ENCODE data around the gene SPTSSB.

Gene SPTSSB

DNA sequence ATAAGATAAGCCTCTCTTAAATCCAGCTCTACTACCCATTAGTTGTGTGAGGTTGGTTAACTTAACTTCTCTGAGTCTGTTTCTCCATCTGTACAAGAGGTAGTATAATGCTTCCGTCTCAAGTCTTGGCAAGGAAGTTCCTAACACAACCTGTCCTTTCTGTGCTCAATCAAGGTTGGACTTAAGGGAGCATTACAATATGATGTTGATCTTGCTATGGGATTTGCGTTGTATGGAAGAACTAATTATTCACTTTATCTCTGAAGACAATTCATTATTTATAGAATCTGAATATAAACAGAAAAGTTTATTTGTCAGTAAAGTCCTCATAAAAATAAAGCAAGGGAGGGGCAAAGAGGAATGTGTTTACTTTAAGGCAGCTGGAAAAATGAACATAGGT lies 18.9 kb upstream of the SPTSSB start:
- no peak for DNase-seq

DNA sequence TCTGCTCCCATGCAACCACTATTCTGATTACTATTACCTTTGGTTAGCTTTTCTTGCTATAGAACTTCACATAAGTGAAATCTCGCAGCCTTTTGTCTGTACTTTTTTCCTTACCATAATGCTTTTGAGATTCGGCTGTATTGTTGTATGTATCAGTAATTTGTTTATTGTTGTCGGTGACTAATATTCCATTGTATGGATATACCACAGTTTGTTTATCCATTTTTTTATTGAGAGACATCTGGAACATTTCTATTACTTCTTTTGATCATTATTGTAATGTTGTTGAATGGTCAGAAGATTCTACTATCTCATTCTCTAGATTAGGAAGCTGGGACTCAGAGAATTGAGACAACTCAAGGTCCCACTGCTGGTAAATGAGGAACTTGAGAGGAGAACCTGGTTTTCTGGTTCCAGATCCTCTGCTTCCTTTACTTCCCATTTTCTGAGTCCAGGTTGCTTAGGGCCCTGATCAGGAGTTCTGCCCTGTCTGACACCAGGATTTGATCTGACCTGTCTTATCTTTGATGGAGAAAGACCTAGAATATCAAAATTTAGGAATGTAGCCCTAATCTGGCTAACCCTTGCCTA lies 18.2 kb upstream of the SPTSSB start:
- no peak for DNase-seq

DNA sequence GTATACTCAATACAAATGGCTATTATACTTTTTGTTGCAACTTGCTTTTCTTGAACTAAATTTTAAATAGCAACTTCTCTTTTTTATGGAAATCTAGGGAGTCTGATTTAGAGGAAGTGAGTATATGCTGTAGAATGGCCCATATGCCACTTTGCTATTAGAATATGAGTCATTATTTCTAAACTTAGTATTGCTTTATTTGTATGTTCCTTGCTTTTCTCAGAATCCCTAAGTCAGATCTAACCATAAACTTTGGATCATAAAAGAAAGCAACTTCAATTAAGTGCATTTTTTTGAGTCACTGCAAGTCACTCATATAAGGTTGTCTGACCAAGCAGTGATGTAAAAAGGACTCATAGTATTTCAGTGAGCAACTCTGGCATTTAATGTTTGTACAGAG lies 17.5 kb upstream of the SPTSSB start:
- no peak for DNase-seq

DNA sequence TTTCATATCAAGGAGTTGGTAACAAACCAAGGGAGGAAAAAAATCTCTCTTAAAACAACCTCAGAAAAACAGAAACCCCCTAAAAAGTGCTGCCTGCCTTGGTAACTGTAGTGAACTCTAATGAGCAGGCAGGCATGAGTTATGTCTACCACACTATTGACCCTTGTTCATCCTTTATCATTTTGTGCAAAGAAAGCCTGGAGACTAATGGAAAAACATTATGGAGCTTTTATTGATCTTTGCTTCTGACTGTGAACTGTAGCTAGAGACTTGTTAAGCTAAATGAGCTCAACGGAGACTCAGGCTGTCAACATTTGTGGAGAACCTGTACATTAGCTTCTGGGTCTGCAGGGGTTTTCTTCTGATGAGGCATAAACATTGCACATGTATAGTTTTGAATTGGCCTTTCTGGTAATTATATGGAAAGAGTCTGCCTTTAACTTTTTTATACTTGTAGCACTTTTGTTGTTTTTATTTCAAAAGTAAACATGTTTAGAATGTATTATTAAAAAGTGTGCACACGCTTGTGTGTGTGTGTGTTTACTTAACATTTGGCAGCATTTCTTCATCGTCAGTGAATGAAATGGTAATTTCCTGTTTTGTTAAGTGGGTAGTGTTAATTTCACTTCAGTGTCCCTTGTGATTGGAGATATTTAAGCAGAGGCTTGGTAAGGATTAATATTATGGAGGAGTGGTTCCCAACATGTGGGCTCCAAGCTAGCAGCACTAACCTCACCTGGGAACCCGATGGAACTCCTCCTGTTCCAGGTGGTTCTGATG lies 15.9 kb upstream of the SPTSSB start:
- no peak for DNase-seq

DNA sequence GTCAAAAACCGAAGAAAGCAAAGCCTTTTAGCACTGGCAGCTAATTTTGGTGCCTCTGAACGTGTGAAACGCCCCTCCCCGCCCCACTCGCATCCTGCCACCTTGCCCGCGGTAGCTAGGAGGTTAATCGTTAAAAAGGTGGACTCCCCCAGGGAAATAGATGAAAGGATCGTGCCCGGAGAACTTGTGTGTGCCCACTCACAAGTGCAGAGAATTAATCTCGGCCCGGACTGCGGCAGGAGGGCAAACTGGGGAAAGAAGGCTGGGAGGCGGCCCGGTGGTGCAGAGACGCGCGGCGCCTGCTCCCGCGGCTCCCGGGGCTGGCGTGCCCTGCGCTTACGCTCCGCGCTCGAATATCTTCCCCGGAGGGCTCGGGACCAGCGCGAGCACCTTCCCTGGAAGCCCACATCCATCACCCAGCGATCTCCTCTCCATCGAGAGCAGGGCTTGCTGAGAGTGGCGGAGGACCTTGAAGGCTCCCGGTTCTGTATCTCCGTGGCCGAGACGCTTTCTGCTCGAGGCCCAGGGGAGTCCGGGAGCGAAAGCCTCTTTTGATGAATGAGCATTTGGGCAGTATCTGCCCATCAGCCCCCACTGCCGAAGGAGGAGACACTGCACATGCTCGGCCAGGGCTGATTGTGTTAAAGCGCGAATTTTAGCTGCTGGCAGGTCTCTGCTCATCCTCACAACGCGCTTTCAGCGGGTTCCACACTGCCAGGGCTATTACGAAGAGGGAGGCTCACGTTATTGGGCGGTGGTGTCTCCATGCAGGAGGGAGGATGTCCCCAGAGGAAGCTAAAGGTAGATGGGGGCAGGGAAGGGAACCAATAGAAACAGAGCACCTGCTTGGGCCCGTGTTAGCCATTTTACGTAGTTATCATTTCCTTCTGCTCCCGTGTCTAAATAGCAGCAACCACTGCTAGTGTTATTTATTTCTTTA lies 1.3 kb upstream of the SPTSSB start:
- DNase-seq: peak; percentile 15

DNA sequence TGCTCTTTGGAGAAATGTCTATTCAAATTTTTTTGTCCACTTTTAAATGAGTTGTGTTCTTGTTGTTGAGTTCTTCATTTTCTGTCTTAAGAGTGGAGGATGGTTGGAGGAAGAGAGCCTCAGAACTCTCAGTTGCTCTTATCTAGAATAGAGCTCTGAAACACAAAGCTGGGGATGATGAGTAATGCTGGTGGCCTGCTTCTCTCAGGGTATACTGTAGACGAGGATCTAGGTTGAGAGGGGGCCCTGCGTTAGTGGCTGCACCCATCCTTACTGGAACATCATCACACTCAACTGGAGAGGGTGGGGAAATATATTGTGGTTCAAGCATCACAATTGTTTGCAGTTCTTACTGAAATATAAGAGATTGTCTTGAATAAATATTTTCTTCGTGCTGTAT lies 1.8 kb downstream of the SPTSSB start:
- DNase-seq: no peak

DNA sequence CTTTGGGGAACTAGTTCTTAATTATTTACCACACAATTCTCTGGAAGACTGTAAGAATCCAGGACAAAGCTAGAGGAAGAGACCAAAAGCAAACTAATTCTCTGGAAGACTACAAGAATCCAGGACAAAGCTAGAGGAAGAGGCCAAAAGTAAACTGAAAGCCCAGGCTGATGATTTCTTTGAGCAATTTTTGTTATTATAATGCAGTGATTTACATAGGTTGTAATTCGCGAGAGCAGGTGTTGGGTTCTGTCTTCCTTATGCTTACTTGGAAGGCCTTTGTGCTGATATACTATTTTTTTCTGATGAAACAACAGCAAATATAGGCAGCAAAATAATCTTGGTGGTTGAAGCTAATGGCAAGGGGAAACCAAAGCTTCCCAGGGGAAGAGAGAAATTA lies 5.2 kb downstream of the SPTSSB start:
- no peak for DNase-seq

DNA sequence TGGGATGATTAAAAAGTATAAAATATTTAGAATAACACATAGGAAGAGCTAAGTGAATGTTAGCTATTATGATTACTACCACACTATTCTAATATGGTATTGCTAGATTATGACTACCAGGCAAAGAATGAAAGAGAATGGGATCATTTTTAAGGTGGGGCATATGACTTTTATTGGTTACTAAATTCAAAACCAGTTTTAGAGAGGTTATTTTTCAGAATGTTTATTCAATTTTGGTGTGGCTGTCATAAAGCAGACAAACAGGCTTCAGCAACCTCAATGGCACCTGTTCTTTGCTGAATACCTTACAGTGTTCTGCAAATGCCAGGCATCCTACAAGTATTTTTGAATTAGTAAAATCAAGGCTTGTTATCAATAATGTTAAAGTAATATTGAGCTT lies 12.8 kb downstream of the SPTSSB start:
- DNase-seq: no peak

DNA sequence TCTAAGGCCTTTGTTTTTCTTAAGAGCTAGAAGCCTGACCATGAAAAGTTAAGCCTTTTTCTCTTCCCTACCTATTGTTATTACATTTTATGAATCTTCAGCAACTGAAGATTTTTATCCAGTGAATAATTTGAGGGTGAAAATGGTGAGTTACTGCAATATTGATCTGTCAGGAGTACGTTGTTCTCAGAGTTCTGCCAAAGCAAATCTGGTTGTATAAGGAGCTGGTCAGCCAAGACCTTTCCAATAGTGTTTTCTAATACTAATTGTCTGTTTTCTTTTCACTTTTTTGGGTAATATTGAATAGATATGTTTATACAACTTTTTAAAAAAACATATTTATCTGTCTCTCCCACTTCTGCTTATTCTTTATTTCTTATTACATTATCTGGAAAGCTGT lies 15.0 kb downstream of the SPTSSB start:
- DNase-seq: no peak

DNA sequence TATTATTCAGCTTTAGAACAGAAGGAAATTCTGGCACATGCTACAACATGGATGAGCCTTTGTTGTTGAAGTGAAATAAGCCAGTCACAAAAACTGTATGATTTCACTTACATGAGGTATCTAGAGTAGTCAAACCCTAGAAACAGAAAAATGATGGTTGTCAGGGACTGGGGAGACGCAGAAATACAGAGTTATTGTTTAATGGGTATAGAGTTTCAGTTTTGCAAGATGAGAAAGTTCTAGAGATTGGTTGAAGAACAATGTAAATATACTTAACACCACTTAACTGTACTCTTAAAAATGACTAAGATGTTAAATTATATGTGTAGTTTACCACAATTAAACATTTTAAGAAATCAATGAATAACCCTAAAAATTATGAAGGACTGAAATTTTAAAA lies 15.8 kb downstream of the SPTSSB start:
- no peak for DNase-seq

DNA sequence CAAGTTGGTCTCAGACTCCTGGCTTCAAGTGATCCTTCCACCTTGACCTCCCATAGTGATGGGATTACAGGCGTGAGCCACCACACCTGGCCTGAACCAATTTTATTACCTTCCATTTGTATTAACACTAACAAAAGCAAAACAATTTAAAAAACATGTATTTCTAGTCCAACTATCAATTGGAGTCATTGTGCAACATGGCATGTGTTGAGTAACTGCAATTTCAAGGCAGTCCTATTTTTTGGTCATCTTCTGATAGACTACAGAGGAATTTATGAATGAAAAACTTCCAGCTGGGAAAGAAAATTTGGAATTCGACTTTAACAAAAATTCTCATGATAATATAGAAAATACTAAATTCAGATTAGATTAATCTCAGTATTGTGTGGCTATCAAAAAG lies 16.8 kb downstream of the SPTSSB start:
- no peak for DNase-seq

DNA sequence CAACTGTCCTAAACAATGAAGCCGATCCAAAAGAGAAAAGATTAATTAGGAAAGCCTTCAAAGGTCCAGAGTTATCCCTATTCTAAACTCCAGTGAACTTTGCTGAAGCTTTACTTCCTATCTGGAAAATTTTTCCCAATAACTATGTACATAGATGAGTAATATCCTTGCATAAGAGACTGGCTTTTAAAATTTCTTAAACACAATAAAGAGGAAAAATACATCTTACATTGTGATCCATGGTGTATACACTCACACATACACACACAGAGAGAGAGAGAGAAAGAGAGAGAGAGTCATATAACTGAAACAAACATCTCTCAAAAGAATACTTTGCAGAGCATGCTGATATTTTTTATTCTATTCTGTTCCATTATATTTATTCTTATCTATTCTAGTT lies 20.0 kb downstream of the SPTSSB start:
- DNase-seq: no peak

DNA sequence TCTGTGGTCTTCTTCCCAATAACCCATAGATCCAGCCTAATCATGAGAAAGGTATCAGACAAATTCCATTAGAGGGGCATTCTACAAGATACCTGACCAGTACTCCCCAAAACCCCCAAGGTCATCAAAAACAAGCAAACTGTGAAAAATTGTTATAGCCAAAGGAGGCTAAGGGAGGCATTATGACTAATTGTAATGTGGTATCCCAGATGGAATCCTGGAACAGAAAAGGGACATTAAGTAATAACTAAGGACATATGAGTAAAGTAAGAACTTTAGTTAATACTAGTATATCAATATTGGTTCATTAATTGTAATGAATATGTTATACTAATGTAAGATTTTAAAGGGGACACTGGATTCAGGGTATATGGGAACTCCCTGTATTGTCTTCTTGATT lies 20.4 kb downstream of the SPTSSB start:
- no peak for DNase-seq

DNA sequence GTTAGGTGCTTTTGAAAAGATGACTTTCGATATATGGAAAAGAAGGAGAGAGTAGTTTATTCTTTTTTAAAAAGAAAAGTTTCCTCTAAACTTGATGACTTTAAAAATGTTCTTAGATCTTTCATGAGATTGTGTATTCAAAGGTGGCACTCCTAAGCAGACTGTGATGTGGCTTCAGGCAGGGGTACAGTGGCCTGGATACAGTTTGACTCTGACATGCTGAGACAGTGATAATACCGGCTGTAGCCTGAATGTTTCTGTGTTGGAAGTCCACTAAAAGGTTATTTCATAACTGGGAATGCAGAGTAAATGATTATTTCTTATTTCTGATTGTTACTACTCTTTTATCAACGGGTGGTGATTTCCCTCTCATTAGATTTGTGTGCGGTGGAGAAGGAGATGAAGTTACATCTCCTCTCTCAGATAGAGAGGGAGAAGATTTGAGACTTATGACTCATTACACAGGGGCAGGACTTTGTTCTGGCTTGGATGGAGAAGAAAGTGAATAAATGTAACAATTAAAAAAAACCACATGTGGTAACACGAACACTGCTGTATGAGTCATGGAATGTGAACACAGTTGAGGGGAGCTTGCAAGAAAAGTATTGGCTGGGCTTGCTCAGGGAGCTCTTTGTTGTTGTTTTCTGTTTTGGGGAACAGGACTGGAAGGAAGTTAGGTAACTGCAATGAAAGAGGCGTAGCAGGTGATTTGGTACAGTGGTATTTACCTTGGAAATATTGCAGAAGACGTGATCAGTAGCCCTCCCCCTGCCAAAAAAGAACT lies 21.6 kb downstream of the SPTSSB start:
- DNase-seq: peak; percentile 62

DNA sequence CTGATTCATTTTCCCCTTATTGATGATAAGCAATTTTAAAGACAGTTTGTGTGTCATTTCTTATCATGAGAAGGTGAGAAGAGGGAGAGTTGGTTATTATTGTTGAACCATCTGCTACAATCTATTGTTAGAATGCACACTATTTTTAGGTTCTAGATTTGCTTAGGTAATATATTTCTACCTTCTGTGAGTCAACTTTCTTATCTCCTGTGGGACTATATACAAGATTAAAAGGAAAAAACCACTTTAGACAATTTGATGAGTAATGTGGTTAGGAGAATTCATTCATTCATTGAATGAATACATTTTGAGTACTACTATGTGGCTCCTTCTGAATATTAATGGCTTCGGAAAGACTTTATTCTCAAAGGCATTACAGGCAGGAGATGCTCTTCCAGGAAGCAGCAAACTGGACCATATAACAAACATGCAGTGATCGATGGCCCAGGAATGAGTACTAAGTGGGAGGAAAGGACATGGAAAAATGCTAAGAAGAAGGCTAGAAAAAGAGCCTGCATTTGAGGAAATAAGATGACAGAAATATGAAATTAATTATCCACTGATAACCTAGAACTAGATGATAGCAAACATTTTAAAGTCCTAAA lies 22.4 kb downstream of the SPTSSB start:
- no peak for DNase-seq

DNA sequence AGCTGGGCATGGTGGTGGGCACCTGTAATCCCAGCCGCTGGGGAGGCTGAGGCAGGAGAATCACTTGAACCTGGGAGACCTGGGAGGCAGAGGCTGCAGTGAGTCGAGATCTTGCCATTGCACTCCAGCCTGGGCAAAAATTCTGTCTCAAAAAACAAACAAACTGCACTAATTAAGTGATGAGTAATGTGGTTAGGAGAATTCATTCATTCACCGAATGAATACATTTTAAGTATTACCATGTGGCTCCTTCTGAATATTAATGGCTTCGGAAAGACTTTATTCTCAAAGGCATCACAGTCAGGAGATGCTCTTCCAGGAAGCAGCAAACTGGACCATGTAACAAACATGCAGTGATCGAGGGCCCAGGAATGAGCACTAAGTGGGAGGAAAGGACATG lies 23.6 kb downstream of the SPTSSB start:
- no peak for DNase-seq

DNA sequence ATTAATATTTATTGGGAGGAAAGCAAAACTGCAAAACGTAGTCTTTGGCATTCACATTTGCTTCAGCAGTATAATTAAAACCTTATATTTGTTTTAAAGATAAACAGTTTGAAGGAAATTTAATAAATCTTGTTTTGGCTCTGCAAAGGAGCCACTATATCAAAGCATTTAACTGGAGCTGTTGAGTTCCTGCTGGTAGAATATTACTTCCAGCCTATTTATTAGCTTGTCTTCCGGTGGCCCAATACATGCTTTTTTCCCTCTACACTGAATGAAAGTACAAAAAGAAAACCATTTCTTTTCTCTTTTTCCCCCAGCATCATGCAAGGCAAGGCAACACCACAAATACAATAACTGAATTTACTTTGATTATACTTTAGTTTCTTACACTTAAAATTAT lies 26.3 kb downstream of the SPTSSB start:
- no peak for DNase-seq

DNA sequence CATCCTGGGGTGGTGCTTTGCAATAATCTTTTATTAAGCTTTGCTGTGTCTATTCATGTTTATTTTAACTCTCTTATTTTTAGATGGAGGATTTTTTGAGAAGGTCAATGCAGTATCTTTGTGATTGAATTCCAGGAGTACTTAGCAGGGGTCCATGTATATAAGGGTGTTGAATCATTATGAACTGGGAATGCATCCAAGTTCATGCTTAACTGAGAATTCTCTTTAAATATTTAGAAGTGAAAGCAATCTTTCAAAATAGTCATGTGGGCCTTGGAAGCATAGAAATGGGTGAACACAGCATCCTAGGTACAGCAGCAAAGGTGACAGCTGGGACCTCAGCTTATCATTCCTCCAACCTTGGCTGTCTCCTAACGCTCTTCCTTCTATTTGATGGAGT lies 27.3 kb downstream of the SPTSSB start:
- no peak for DNase-seq

DNA sequence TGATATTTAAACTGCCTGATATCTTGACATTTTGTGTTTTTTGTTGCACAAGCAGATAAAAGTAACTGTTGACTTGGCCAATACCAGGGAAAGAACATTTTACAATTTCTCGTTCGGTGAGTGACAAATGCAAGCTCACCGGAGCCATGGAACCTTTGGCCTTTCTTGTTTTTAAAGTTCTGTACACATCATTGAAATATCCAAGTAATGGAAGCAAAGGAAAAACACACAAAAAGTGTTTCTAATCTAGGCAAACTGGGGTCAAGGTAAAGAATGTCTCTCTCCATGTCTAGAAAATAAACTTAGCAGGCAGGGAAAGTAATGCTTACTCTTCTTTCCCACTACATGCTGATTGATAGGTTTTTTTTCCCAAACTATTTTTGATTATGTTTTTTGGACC lies 27.8 kb downstream of the SPTSSB start:
- no peak for DNase-seq

DNA sequence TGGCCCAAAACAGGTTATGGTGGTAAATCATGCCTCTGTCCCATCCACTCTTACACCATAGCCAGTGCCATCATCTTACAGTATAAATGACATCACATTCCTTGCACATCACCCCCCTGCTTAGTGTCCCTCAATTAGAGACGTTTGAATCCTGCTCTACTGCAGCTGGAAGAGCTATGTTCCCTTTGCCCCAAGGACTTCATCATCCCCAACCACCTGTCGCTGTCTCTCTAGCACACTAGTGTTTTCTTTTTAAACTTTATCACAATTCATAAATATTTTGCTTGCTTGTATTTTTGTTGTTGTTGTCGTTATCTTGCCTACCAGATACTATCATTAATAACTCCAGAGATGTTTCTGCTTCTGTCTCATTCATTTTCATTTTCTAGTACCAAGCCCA lies 28.7 kb downstream of the SPTSSB start:
- DNase-seq: no peak

DNA sequence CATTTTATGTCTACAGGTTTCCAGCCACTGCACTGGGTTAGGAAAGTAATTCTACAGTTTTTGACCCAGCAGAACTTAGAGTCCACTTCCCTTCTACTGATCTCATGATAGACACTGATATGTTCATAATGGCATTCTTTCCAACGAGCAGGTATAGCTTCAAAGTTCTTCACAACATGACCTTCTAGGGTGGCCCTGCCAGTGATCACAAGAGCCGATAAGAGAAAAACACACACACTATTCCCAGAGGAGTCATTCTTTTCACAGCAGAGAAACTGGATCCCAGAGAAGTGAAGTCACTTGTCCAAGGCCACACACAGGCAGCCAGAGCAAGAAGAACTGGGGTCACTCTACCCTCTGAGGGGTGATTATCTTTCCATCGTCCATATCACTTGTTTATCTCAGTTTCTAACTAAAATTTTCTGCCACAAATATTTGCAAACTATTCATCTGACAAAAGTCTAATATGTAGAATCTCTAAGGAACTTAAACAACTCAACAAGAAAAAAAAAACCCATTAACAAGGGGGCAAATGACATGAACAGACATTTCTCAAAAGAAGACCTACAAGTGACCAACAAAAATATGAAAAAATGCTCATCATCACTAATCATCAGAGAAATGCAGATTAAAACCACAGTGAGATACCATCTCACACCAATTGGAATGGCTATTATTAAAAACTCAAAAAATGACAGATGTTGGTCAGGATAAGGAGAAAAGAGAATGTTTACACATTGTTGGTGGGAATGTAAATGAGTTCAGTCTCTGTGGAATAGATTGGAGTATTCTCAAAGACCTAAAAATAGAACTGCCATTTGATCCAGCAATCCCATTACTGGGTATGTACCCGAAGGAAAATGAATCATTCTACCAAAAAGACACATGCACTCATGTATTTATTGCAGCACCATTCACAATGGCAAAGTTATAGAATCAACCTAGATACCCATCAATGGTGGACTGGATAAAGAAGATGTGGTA lies 31.5 kb downstream of the SPTSSB start:
- DNase-seq: no peak
